ENCODE results near the gene HRH3.

The HRH3 gene

GRCh38 chr20:62243906-62244515, 23.9 kb upstream of the HRH3 start:
- no peak for DNase-seq

GRCh38 chr20:62243106-62243505, 23.0 kb upstream of the HRH3 start:
- DNase-seq, result no peak

GRCh38 chr20:62242176-62242575, 22.1 kb upstream of the HRH3 start:
- DNase-seq, result no peak

GRCh38 chr20:62241506-62241905, 21.4 kb upstream of the HRH3 start:
- no peak for DNase-seq

GRCh38 chr20:62240020-62240685, 20.1 kb upstream of the HRH3 start:
- DNase-seq, result no peak

- no peak for DNase-seq
Measured at GRCh38 chr20:62239278-62239879, 19.3 kb upstream of the HRH3 start.

GRCh38 chr20:62238569-62239277, 18.6 kb upstream of the HRH3 start:
- no peak for DNase-seq

- DNase-seq, result peak; percentile 98
Measured at GRCh38 chr20:62237801-62238568, 17.9 kb upstream of the HRH3 start, which contains the start of gene OSBPL2. TSS of gene OSBPL2 (plus strand) at chr20:62238521. CDS start at chr20:62256185, 17,664 bp downstream.

- DNase-seq, result no peak
Measured at GRCh38 chr20:62237514-62237800, 17.4 kb upstream of the HRH3 start.

- DNase-seq, result no peak
Measured at GRCh38 chr20:62236766-62237513, 16.9 kb upstream of the HRH3 start.

- no peak for DNase-seq
Measured at GRCh38 chr20:62236200-62236599, 16.1 kb upstream of the HRH3 start.

GRCh38 chr20:62235777-62236157, 15.7 kb upstream of the HRH3 start:
- DNase-seq, result no peak

GRCh38 chr20:62235001-62235776, 15.1 kb upstream of the HRH3 start:
- DNase-seq, result peak; percentile 96

GRCh38 chr20:62234339-62234738, 14.3 kb upstream of the HRH3 start:
- DNase-seq, result peak; percentile 70

- DNase-seq, result peak; percentile 46
Measured at GRCh38 chr20:62233684-62234083, 13.6 kb upstream of the HRH3 start.

- DNase-seq, result peak; percentile 50
Measured at GRCh38 chr20:62232770-62233645, 12.9 kb upstream of the HRH3 start.

- DNase-seq, result no peak
Measured at GRCh38 chr20:62232194-62232593, 12.1 kb upstream of the HRH3 start.

GRCh38 chr20:62231292-62231691, 11.2 kb upstream of the HRH3 start:
- no peak for DNase-seq

- no peak for DNase-seq
Measured at GRCh38 chr20:62230696-62231095, 10.6 kb upstream of the HRH3 start.

- DNase-seq, result no peak
Measured at GRCh38 chr20:62230276-62230675, 10.2 kb upstream of the HRH3 start.

- DNase-seq, result no peak
Measured at GRCh38 chr20:62229667-62230066, 9.6 kb upstream of the HRH3 start.
